GM21576 (cell line): ENCODE measurements around the gene ARL4A.

Source experiments
- ATAC-seq: cut with Tn5 transposase; IDR thresholded peaks from one replicate; pipeline ENCODE4 v1.9.1; 2021; ENCODE audit warnings: mild to moderate bottlenecking, moderate library complexity; ENCODE audit not compliant: unreplicated experiment

ARL4A gene

GRCh38 chr7:12722636-12723605 is 35.5 kb downstream of the ARL4A start:
- ATAC-seq, result no peak

- no peak for ATAC-seq
Observed at GRCh38 chr7:12725575-12726316, 38.3 kb downstream of the ARL4A start.

- no peak for ATAC-seq
Observed at GRCh38 chr7:12726908-12727307, 39.5 kb downstream of the ARL4A start.

GRCh38 chr7:12727455-12728191 is 40.2 kb downstream of the ARL4A start:
- no peak for ATAC-seq

- no peak for ATAC-seq
Observed at GRCh38 chr7:12728192-12728538, 40.7 kb downstream of the ARL4A start.

GRCh38 chr7:12729112-12729511 is 41.7 kb downstream of the ARL4A start:
- ATAC-seq, result no peak

- no peak for ATAC-seq
Observed at GRCh38 chr7:12730523-12730922, 43.1 kb downstream of the ARL4A start.

GRCh38 chr7:12731214-12731656 is 43.8 kb downstream of the ARL4A start:
- no peak for ATAC-seq

- ATAC-seq, result no peak
Observed at GRCh38 chr7:12731775-12732174, 44.3 kb downstream of the ARL4A start.

- ATAC-seq, result no peak
Observed at GRCh38 chr7:12732428-12732827, 45.0 kb downstream of the ARL4A start.

- ATAC-seq, result no peak
Observed at GRCh38 chr7:12735923-12736322, 48.5 kb downstream of the ARL4A start.

- ATAC-seq, result no peak
Observed at GRCh38 chr7:12737373-12737772, 49.9 kb downstream of the ARL4A start.

GRCh38 chr7:12737836-12738235 is 50.4 kb downstream of the ARL4A start:
- ATAC-seq, result no peak

GRCh38 chr7:12738665-12739064 is 51.2 kb downstream of the ARL4A start:
- ATAC-seq, result no peak
